Ovary (tissue), 9 donors: ENCODE measurements around the gene ANXA6. TPM values are rescaled to one million over a fixed set of nuclear protein-coding genes. Genes with fewer than 3 reads are reported as not detected.

Experiments used
- DNase-seq, 5 donors: peaks; one replicate each; pipeline ENCODE4 v3.0.0-alpha.2; 2019 to 2020
- H3K27ac ChIP-seq, 2 donors: fragments of 200-600 bp; one replicate each; pipeline versions ENCODE4 v1.5.1 to v1.8.0; 2019 to 2022
- H3K27me3 ChIP-seq: fragments of 200-600 bp; one replicate; pipeline ENCODE4 v1.8.0; 2022
- H3K36me3 ChIP-seq: fragments of 200-600 bp; sonication (generic); one replicate; pipeline ENCODE4 v1.5.1; 2019
- H3K4me1 ChIP-seq: one replicate; pipeline ENCODE4 v1.8.1; 2013; ENCODE audit warnings: mild to moderate bottlenecking, moderate library complexity; ENCODE audit not compliant: insufficient read depth
- H3K4me3 ChIP-seq: fragments of 200-600 bp; sonication (generic); one replicate; pipeline ENCODE4 v1.5.1; 2017
- H3K9me3 ChIP-seq, 2 donors: fragments of 200-600 bp in 1 of 2; sonication (generic) in 1 of 2; one replicate each; pipeline versions ENCODE4 v1.5.1 to v1.8.1; 2013 to 2019; ENCODE audit warnings: mild to moderate bottlenecking in 1 of 2, moderate library complexity in 1 of 2
- EP300 ChIP-seq: sonication (generic); formaldehyde crosslinking; IDR thresholded peaks from one replicate; pipeline ENCODE4 v1.6.1; 2017; ENCODE audit warnings: antibody characterized with exemption
- POLR2A ChIP-seq: fragments of 450-650 bp; IDR thresholded peaks from one replicate; pipeline ENCODE4 v1.6.1; 2017; ENCODE audit warnings: antibody characterized with exemption, mild to moderate bottlenecking, moderate library complexity
- WGBS, 3 donors: extraction: QIAGEN DNeasy Blood & Tissue Kit in 1 of 3; methylation state at CpG; one replicate each; pipeline versions ENCODE4 v1.1.5 to v1.1.7; 2013 to 2017; 5-methylcytosine and 5-hydroxymethylcytosine counted together
- intact Hi-C, 4 donors: fragments of 100-400 bp; cut with DNase I; formaldehyde crosslinking; loops; one replicate each; pipeline versions ENCODE4 v1.11.0 to v1.15.1; 2022 to 2023
- polyA plus RNA-seq, 2 donors: library from polyadenylated mRNA; stranded (reverse); fragments of 200-250 nt in 1 of 2; fragments of 350-450 nt in 1 of 2; fragmentation: Illumina TruSeq in 1 of 2; extraction: RNeasy Lipid Tissue Mini Kit (QIAGEN cat#74804) in 1 of 2; gene quantifications; one replicate each; pipeline ENCODE4 v1.2.3, GENCODE V29; 2013 to 2014
- total RNA-seq, 7 donors: library from RNA; depleted of rRNA in 2 of 7; stranded (reverse); fragments of >200 nt in 2 of 7; fragmentation: NEBNext Ultra II Directional in 3 of 7; extraction: Animal tissue kit (Norgen Biotek cat#: 25700) in 3 of 7; gene quantifications; one replicate each; pipeline versions ENCODE4 v1.1.0 to v1.2.4, GENCODE V29; 2016 to 2023
- TF ChIP-seq, protein P1 (sequence below), 3 donors: fragments of 450-650 bp in 2 of 3; fragments of 200-600 bp in 1 of 3; IDR thresholded peaks; one replicate each; pipeline versions ENCODE4 v1.5.1 to v1.8.0; 2016 to 2022; ENCODE audit warnings: antibody characterized with exemption in 3 of 3, mild to moderate bottlenecking in 1 of 3
- donor health status: DM: no; HTN: no; CAD: no; lungs with moderate emphysema.
- donor health status: DM: no; HTN: no; CAD: no.
- donor health status: Bipolar disorder and iron deficiency.
- donor health status: DM: yes; HTN: yes; CAD: no.
- donor health status: DM: no; HTN: no; CAD: no.
- donor health status: DM: yes; HTN: yes; CAD: no.

The ANXA6 gene
- total and polyA plus RNA-seq, 9 donors = 117 to 541 (median 225) TPM

DNA sequence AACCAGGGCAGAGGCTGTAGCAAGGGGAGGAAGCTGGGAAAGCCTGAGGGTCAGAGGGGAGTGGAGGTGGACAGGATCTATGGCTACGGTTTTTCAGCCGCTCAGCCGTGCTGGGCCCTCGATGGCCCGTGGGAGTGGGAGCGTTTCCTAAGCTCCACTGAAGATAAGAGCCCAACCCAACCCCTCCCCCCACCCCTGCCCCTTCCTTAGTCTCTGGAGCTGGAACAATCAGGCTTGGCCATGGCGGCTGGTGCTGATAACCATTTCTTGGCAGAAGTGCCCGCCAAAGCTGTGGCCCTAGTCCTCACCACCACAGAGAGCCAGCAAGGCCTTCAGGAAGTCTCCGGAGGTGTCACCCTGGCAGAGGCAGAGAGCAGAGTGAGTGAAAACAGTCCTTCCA is 56.4 kb downstream of the ANXA6 start:
- WGBS, 3 donors = 22 to 45% (median 30%) methylated on average over 9 of the region's 9 CpGs
- Histone ChIP-seq H3K27me3 (no peaks in the 10 kb centered on the region), H3K4me1 (peaks cover 12% of the 10 kb centered on the region), H3K4me3 (no peak overlapping the region), H3K9me3 (no peaks in the 10 kb centered on the region), H3K27ac (peak overlapping the region in 1 of 2 donors; percentile 37), H3K36me3 (no peaks in the 10 kb centered on the region)
- TF ChIP-seq EP300 = no peak
- TF ChIP-seq, protein P1, sequence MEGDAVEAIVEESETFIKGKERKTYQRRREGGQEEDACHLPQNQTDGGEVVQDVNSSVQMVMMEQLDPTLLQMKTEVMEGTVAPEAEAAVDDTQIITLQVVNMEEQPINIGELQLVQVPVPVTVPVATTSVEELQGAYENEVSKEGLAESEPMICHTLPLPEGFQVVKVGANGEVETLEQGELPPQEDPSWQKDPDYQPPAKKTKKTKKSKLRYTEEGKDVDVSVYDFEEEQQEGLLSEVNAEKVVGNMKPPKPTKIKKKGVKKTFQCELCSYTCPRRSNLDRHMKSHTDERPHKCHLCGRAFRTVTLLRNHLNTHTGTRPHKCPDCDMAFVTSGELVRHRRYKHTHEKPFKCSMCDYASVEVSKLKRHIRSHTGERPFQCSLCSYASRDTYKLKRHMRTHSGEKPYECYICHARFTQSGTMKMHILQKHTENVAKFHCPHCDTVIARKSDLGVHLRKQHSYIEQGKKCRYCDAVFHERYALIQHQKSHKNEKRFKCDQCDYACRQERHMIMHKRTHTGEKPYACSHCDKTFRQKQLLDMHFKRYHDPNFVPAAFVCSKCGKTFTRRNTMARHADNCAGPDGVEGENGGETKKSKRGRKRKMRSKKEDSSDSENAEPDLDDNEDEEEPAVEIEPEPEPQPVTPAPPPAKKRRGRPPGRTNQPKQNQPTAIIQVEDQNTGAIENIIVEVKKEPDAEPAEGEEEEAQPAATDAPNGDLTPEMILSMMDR (IDR thresholded peaks at IDR 0.05) = no peak
- no peak for TF ChIP-seq POLR2A
- intact Hi-C loops = loop anchor here in 2 of 4 donors (5.0 to 10.0 kb wide), 2 partner anchors 94 to 96 kb away; no protein-coding TSS in a partner anchor
- DNase-seq = no peak

DNA sequence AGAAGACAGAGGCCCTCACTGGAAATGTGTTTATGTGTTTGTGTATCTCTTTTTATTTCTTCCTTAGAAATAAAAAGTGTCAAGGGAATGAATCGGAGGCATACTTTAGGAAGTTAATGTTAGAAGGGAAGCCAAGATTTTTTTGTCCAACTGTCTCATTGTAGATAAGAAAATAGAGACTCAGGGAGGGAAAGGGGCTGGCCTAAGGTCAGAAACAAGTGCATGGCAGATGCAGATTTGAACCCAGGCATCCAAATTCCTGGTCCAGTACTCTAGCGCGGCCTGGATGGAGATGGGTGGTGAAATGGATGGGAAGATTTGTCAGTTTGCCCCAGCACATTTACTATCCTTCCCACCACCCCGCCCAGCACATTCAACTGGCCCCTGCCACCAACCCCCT is 56.9 kb downstream of the ANXA6 start:
- WGBS, 3 donors = 59 to 62% (median 61%) methylated on average over 4 of the region's 4 CpGs
- TF ChIP-seq, protein P1 (IDR thresholded peaks at IDR 0.05) = no peak
- no peak for TF ChIP-seq POLR2A
- TF ChIP-seq EP300 = no peak
- no peak overlapping the region for H3K4me3 ChIP-seq
- no peaks in the 10 kb centered on the region for H3K36me3 ChIP-seq
- no peak for DNase-seq
- peak overlapping the region in 1 of 2 donors; percentile 37 for H3K27ac ChIP-seq
- no peaks in the 10 kb centered on the region for H3K27me3 ChIP-seq
- H3K9me3 ChIP-seq = no peaks in the 10 kb centered on the region
- intact Hi-C loops = loop anchor here in 2 of 4 donors (5.0 to 10.0 kb wide), 2 partner anchors 93 to 96 kb away; no protein-coding TSS in a partner anchor
- H3K4me1 ChIP-seq = peaks cover 15% of the 10 kb centered on the region

GRCh38 chr5:151098768-151099121 is 58.8 kb downstream of the ANXA6 start:
- TF ChIP-seq EP300 = no peak
- intact Hi-C loops = no loop called here
- no peak overlapping the region for H3K27ac ChIP-seq

DNA sequence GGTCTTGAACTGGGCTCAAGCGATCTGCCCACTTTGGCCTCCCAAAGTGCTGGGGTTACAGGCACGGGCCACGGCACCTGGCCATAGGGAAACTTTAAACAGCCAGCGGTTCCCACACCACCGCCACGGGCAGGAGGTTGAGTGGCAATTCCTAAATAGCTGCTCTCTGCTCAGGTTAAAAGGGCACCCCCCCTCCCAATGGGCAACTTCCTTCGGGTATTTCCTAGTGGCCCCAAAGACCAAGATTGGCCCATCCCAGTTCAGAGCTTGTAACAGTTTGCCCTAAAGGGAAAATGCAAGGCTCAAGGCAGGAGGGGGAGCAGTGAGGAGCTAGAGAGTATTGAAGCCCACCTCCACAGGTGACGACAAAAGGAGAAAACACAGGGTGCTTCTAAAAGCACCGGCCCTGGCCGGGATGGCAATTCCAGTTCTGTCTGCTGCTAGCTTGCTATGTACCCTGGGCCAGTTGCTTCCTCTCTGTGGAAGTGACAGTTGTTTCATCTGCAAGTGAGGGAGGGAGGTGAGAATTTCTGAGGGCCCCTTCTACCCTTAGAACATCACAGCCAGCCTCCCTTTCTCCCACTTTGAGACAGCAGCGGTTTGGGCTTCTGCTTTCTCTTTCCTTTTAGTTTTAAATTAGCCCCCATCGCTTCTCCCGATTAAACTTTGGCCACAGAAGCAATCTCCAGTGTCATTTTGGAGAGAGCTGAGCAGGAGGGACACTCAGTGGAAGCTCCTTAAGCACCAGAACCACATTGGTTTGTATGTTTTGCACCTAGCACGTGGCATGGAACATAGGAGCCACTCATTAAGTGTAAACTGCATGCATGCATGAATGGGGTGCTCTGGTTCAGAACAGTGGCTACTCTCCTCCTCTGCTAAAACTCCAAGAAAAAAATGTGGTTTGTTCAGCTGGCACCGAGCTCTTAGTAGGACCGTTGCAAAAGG is 59.5 kb downstream of the ANXA6 start:
- H3K4me1 ChIP-seq = peaks cover 21% of the 10 kb centered on the region
- WGBS, 3 donors = 72 to 75% (median 73%) methylated on average over 16 of the region's 16 CpGs
- no peak overlapping the region for H3K27ac ChIP-seq

More at GRCh38 chr5:151098768-151099121, 58.8 kb downstream of the ANXA6 start:
- Histone ChIP-seq H3K9me3 (no peaks in the 10 kb centered on the region), H3K36me3 (no peaks in the 10 kb centered on the region), H3K4me1 (peaks cover 20% of the 10 kb centered on the region), H3K4me3 (no peak overlapping the region), H3K27me3 (no peaks in the 10 kb centered on the region)
- DNase-seq = no peak
- 65 to 73% (median 68%) methylated on average over 4 of the region's 4 CpGs for WGBS, 3 donors

More for the DNA sequence above, 59.5 kb downstream of the ANXA6 start:
- no peak for DNase-seq
- Histone ChIP-seq H3K9me3 (no peaks in the 10 kb centered on the region), H3K36me3 (no peaks in the 10 kb centered on the region), H3K27me3 (no peaks in the 10 kb centered on the region), H3K4me3 (no peak overlapping the region)
- intact Hi-C loops = no loop called here
- TF ChIP-seq EP300 = no peak
- TF ChIP-seq POLR2A = no peak
- TF ChIP-seq, protein P1 (IDR thresholded peaks at IDR 0.05) = no peak
